Measurements from ENCODE around the gene MUC4. TPM values are rescaled to one million over a fixed set of nuclear protein-coding genes. Genes with fewer than 3 reads are reported as not detected.

The MUC4 gene
- total and polyA plus RNA-seq, 2 of the 4 experiments (the other 2 are of a cell fraction): not detected

DNA sequence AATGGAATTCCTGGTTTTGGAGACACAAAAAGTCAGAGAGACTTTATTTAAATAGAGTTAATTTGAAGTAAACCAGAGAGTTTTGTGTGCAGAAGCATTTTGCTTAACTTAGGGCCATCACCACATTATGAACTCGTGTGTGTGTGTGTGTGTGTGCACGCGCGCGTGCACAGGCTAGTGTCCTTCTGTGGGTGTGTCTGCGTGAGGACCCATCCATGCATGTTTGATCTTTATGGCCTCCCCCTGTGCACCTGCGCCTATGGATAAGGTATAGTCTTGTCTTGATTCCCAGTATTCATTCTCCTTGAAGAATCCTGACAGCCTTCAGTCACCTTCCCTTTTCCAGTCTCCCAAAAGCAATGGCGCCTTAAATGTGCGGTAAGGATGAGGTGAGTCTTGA is 65.0 kb downstream of the MUC4 start:
- Histone ChIP-seq H3K4me3 (ENCODE audit: insufficient read depth, low read depth, low read length) (no peak overlapping the region), H3K79me1 (ENCODE audit: low read depth in 1 of 2, low read length in 2 of 2) (no peaks in the 10 kb centered on the region), H4K5ac (ENCODE audit: low read depth, low read length) (no peak overlapping the region), H2AK5ac (ENCODE audit: low read depth, low read length) (no peak overlapping the region), H3K27ac (ENCODE audit: insufficient read depth, low read length) (no peak overlapping the region), H2BK120ac (ENCODE audit: low read depth, low read length) (no peak overlapping the region), H2BK15ac (ENCODE audit: low read depth, low read length) (no peak overlapping the region), H3K14ac (replicated peaks; ENCODE audit: low read depth, low read length) (no peak overlapping the region), H2BK20ac (ENCODE audit: low read depth, low read length) (no peak overlapping the region), H4K91ac (ENCODE audit: insufficient read depth, low read depth, low read length) (no peak overlapping the region), H4K8ac (ENCODE audit: low read depth in 2 of 2, low read length in 2 of 2) (no peak overlapping the region), H3K9me3 (ENCODE audit: control insufficient read depth, insufficient read depth, low read length) (no peaks in the 10 kb centered on the region), H2AK9ac (replicated peaks; ENCODE audit: low read depth, low read length, poor library complexity) (no peak overlapping the region), H3K36me3 (ENCODE audit: control insufficient read depth, insufficient read depth, low read length) (no peaks in the 10 kb centered on the region), H3K9ac (ENCODE audit: low read depth, low read length) (no peak overlapping the region), H4K20me1 (ENCODE audit: insufficient read depth, low read length) (no peaks in the 10 kb centered on the region), H3K56ac (ENCODE audit: extremely low read depth, insufficient read depth, low read length) (no peak overlapping the region), H3K23ac (ENCODE audit: low read depth, low read length) (no peak overlapping the region), H3K18ac (ENCODE audit: low read depth, low read length) (no peak overlapping the region), H3K27me3 (ENCODE audit: control insufficient read depth, insufficient read depth, low read length) (peaks cover 28% of the 10 kb centered on the region), H2BK5ac (ENCODE audit: low read depth, low read length, poor library complexity, severe bottlenecking) (no peak overlapping the region), H3K4me1 (ENCODE audit: control insufficient read depth, insufficient read depth, low read length) (no peaks in the 10 kb centered on the region), H3K9me1 (ENCODE audit: insufficient read depth, low read length) (no peaks in the 10 kb centered on the region; the same call in 1 of the 2 replicates), H2AFZ (replicated peaks; ENCODE audit: low read length, poor library complexity) (no peak overlapping the region), H3K4ac (ENCODE audit: low read depth, low read length) (no peak overlapping the region), H3K4me2 (ENCODE audit: low read depth, low read length) (no peak overlapping the region)
- POLR2A ChIA-PET (ENCODE audit: unreplicated experiment): no interaction called here
- dilution Hi-C loops (cut with HindIII; ENCODE audit: low sequenced_read_pairs, unreplicated experiment) (no loop called here), intact Hi-C loops (cut with micrococcal nuclease) (no loop called here), in situ Hi-C loops (cut with MboI; ENCODE audit: low sequenced_read_pairs) (loop anchor here (5.0 kb wide), 1 partner anchor 124 kb away; no protein-coding TSS in a partner anchor)
- no peak for TF ChIP-seq MXI1 (IDR thresholded peaks at IDR 0.05; ENCODE audit: borderline replicate concordance, low read depth, low read length)
- no peak for TF ChIP-seq MAFK (IDR thresholded peaks at IDR 0.05; ENCODE audit: low read depth, low read length)
- no peak for TF ChIP-seq RCOR1 (IDR thresholded peaks at IDR 0.05; ENCODE audit: insufficient replicate concordance, low read length)
- no peak for TF ChIP-seq NFE2L2 (IDR thresholded peaks at IDR 0.05; ENCODE audit: low read depth, low read length)
- TF ChIP-seq CEBPB (IDR thresholded peaks at IDR 0.05; ENCODE audit: low read depth, low read length): no peak
- TF ChIP-seq, protein P1, sequence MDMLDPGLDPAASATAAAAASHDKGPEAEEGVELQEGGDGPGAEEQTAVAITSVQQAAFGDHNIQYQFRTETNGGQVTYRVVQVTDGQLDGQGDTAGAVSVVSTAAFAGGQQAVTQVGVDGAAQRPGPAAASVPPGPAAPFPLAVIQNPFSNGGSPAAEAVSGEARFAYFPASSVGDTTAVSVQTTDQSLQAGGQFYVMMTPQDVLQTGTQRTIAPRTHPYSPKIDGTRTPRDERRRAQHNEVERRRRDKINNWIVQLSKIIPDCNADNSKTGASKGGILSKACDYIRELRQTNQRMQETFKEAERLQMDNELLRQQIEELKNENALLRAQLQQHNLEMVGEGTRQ (IDR thresholded peaks at IDR 0.05; ENCODE audit: low read depth, low read length): no peak
- no peak for TF ChIP-seq MAZ (IDR thresholded peaks at IDR 0.05; ENCODE audit: borderline replicate concordance, low read depth, low read length)
- TF ChIP-seq, protein P2, sequence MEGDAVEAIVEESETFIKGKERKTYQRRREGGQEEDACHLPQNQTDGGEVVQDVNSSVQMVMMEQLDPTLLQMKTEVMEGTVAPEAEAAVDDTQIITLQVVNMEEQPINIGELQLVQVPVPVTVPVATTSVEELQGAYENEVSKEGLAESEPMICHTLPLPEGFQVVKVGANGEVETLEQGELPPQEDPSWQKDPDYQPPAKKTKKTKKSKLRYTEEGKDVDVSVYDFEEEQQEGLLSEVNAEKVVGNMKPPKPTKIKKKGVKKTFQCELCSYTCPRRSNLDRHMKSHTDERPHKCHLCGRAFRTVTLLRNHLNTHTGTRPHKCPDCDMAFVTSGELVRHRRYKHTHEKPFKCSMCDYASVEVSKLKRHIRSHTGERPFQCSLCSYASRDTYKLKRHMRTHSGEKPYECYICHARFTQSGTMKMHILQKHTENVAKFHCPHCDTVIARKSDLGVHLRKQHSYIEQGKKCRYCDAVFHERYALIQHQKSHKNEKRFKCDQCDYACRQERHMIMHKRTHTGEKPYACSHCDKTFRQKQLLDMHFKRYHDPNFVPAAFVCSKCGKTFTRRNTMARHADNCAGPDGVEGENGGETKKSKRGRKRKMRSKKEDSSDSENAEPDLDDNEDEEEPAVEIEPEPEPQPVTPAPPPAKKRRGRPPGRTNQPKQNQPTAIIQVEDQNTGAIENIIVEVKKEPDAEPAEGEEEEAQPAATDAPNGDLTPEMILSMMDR (conservative IDR thresholded peaks at IDR 0.05; ENCODE audit: low read depth, low read length): no peak
- TF ChIP-seq RFX5 (IDR thresholded peaks at IDR 0.05; ENCODE audit: low read depth, low read length): no peak
- no TSS peak for BruUV-seq (replicated peaks)
- DNase-seq: no peak
- CTCF ChIA-PET: no interaction called here
- ATAC-seq (ENCODE audit: low read depth): no peak
- WGBS, 2 experiments (ENCODE audit: extremely low coverage in 2 of 2, insufficient read length in 1 of 2): 89% methylated on average over 3 of the region's 9 CpGs; no CpG with 5 or more reads in 1 of the 2 experiments

Data from IMR-90 (cell line).